ENCODE data around the gene PLEKHA3. TPM values are rescaled to one million over a fixed set of nuclear protein-coding genes. Genes with fewer than 3 reads are reported as not detected.
"Not testable (repeated sequence)": the region's sequence is repeated elsewhere in the genome, so short reads cannot be mapped to it uniquely, and the experiment has no call there.

PLEKHA3 gene
- total RNA-seq, 1 donor, result 8.6 TPM

GRCh38 chr2:178521304-178522150 lies 41.3 kb downstream of the PLEKHA3 start:
- no peak overlapping the region for H3K4me3 ChIP-seq (ENCODE audit: low read depth, low read length)
- no peak for TF ChIP-seq CTCF (IDR thresholded peaks at IDR 0.05; ENCODE audit: insufficient read depth, low read depth, low read length)
- no peak for DNase-seq (ENCODE audit: low read depth)

GRCh38 chr2:178522950-178523595 lies 42.8 kb downstream of the PLEKHA3 start:
- peak; percentile 90 for TF ChIP-seq CTCF (IDR thresholded peaks at IDR 0.05; ENCODE audit: insufficient read depth, low read depth, low read length)
- peak overlapping the region; percentile 65 for H3K4me3 ChIP-seq (ENCODE audit: low read depth, low read length)
- peak; percentile 89 for DNase-seq (ENCODE audit: low read depth)

DNA sequence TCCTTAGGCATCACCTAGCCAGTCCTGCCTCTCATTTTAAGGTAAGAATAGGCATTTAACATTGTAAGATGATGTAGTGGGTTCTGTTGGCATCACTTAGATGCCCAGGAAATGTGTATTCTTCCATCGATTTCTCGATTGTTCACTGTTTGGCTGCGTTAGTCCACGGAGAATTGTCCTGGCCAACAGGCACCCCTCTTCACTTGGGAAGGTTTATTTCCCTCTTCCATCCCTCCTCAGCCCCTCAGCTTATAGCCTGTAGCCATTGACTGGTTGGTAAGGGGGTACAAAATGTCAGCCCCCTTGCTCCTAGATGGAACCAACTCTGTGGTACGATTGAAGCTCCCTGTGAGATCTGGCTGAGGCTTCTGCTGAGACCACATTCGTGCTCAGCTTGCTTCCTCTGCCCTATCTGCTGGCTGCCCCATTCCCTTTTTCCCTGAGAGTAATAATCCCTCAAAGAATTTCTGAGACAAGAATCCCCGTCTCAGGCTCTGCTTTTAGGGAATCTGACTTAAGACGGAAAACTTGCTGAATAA lies 43.4 kb downstream of the PLEKHA3 start:
- no peak for DNase-seq (ENCODE audit: low read depth)
- peak overlapping the region; percentile 65 for H3K4me3 ChIP-seq (ENCODE audit: low read depth, low read length)

DNA sequence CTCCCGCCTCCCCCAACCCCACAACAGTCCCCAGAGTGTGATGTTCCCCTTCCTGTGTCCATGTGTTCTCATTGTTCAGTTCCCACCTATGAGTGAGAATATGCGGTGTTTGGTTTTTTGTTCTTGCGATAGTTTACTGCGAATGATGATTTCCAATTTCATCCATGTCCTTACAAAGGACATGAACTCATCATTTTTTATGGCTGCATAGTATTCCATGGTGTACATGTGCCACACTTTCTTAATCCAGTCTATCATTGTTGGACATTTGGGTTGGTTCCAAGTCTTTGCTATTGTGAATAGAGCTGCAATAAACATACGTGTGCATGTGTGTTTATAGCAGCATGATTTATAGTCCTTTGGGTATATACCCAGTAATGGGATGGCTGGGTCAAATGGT lies 44.8 kb downstream of the PLEKHA3 start:
- DNase-seq (ENCODE audit: low read depth), result not testable (repeated sequence)

More for the DNA sequence above, 43.4 kb downstream of the PLEKHA3 start:
- no peak for TF ChIP-seq CTCF (IDR thresholded peaks at IDR 0.05; ENCODE audit: insufficient read depth, low read depth, low read length)

GRCh38 chr2:178525460-178525859 lies 45.2 kb downstream of the PLEKHA3 start:
- not testable (repeated sequence) for DNase-seq (ENCODE audit: low read depth); H3K4me3 ChIP-seq (ENCODE audit: low read depth, low read length)

More for the DNA sequence above, 44.8 kb downstream of the PLEKHA3 start:
- H3K4me3 ChIP-seq (ENCODE audit: low read depth, low read length), result not testable (repeated sequence)

- H3K4me3 ChIP-seq (ENCODE audit: low read depth, low read length), result no peak overlapping the region
- DNase-seq (ENCODE audit: low read depth), result no peak
- no peak for TF ChIP-seq CTCF (IDR thresholded peaks at IDR 0.05; ENCODE audit: insufficient read depth, low read depth, low read length)
Observed at GRCh38 chr2:178526256-178526655, 46.0 kb downstream of the PLEKHA3 start.

DNA sequence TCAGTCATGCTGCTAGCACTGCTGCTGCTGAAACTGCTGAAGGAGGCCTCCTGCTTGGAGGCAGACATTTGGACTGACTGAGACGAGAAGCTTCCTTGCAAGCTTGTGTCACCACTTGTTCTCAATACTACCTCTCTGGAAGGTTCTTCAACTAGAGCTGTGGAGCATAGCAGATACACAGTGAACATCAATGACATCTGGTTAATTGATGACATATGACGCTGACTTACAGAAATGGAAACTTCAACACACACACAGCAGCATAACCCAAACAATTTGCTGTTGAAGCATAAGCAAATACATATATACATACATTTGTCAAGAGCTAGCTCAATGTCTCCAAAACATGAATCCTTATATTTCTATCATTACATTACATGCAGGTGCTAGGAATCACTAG lies 47.3 kb downstream of the PLEKHA3 start:
- TF ChIP-seq CTCF (IDR thresholded peaks at IDR 0.05; ENCODE audit: insufficient read depth, low read depth, low read length), result no peak
- no peak for DNase-seq (ENCODE audit: low read depth)
- H3K4me3 ChIP-seq (ENCODE audit: low read depth, low read length), result no peak overlapping the region

Measured in fibroblast of villous mesenchyme (primary cell).